Nephron (organoid): ENCODE results near the gene ATAD2B.
A peak's percentile ranks its signal among the peaks of the same experiment; 100 is the strongest.

Experiments
- H3K27ac Mint-ChIP-seq, 3 experiments: 2 replicates each; pipeline ENCODE4 v1.8.0; 2020; ENCODE audit warnings: mixed read lengths in 3 of 3, mild to moderate bottlenecking in 2 of 3, moderate library complexity in 1 of 3
- H3K27me3 Mint-ChIP-seq: 2 replicates; pipeline ENCODE4 v1.8.0; 2021; ENCODE audit warnings: low read depth, mild to moderate bottlenecking, moderate library complexity, mixed read lengths
- H3K36me3 Mint-ChIP-seq: 2 replicates; pipeline ENCODE4 v1.8.0; 2020; ENCODE audit warnings: low read depth, mixed read lengths
- H3K4me1 Mint-ChIP-seq: 2 replicates; pipeline ENCODE4 v1.8.0; 2020; ENCODE audit warnings: mixed read lengths
- H3K4me3 Mint-ChIP-seq, 3 experiments: 2 replicates each; pipeline ENCODE4 v1.8.0; 2020; ENCODE audit warnings: mild to moderate bottlenecking in 3 of 3, mixed read lengths in 3 of 3, moderate library complexity in 2 of 3
- H3K9me3 Mint-ChIP-seq: 2 replicates; pipeline ENCODE4 v1.8.0; 2020; ENCODE audit warnings: mixed read lengths
- TF ChIP-seq, protein P1 (sequence below), 3 experiments: fragments of 200-600 bp; sonication (generic); IDR thresholded peaks; one replicate each; pipeline ENCODE4 v1.5.0; 2021; ENCODE audit warnings: antibody characterized with exemption in 3 of 3; ENCODE audit not compliant: unreplicated experiment in 3 of 3

ATAD2B gene

DNA sequence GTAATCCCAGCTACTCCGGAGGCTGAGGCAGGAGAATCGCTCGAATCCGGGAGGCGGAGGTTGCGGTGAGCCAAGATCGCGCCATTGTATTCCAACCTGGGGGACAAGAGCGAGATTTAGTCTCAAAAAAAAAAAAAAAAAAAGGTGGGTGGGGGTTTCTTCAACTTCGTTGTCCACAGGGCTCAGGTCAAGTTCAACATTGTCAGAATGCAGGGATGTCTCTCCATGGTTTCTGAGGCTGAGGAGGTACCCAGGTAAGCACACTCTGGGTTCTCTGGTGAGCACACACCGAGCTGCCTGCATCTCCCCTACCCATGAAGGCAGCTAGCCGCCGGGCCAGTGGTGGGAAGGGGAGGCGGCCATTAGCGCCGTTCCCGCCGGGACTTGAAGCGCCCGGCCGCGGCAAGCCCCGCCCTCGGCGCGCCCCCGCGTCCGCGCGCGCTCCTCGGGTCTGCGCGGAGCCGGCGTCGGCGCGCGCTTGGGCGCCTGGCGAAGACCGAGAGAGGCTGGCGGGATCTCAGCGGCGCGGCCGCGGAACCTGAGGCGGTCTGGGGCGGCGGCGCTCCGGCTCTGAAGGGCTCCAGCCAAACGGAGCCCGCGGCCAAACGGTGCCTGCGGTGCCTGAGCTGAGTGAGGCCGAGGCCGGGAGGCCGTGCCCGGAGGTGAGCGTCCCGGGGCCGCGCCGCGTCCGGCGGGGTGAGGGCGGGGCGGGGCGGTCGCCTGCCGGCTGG, 13.2 kb upstream of the ATAD2B start, which contains the start of gene UBXN2A:
Gene UBXN2A (plus strand): TSS at position 477 of the 731 bp plus-strand sequence. CDS start 17,852 bp downstream, outside the sequence.
- TF ChIP-seq, protein P1, sequence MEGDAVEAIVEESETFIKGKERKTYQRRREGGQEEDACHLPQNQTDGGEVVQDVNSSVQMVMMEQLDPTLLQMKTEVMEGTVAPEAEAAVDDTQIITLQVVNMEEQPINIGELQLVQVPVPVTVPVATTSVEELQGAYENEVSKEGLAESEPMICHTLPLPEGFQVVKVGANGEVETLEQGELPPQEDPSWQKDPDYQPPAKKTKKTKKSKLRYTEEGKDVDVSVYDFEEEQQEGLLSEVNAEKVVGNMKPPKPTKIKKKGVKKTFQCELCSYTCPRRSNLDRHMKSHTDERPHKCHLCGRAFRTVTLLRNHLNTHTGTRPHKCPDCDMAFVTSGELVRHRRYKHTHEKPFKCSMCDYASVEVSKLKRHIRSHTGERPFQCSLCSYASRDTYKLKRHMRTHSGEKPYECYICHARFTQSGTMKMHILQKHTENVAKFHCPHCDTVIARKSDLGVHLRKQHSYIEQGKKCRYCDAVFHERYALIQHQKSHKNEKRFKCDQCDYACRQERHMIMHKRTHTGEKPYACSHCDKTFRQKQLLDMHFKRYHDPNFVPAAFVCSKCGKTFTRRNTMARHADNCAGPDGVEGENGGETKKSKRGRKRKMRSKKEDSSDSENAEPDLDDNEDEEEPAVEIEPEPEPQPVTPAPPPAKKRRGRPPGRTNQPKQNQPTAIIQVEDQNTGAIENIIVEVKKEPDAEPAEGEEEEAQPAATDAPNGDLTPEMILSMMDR (IDR thresholded peaks at IDR 0.05; ENCODE audit: unreplicated experiment in 3 of 3): no peak
- no peaks in the 10 kb centered on the region for H3K9me3 Mint-ChIP-seq
- no peaks in the 10 kb centered on the region for H3K27me3 Mint-ChIP-seq
- peaks cover 35% of the 10 kb centered on the region for H3K4me1 Mint-ChIP-seq
- peaks cover 17% of the 10 kb centered on the region for H3K36me3 Mint-ChIP-seq
- H3K4me3 Mint-ChIP-seq: peak within 1 kb of the TSS; percentile 91 to 94 (median 93)
- peak within 1 kb of the TSS; percentile 88 to 96 (median 95) for H3K27ac Mint-ChIP-seq

DNA sequence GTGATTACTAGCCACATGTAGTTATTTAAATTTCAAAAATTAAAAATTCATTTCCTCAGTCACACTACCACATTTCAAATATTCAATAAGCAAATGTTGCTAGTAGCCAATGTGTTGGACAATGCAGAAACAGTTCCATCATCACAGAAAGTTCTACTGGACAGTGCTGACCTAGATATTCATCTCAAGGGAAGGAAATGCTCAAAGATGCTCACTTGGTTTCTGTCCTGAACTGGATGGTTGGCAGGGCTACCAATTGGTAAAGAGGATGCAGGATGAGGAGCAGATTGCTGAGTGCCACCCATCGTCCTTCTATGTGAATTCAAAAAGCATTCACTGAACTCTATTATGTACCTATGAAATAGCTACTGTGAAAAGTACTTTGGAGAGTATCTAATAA, 7.3 kb upstream of the ATAD2B start:
- Mint-ChIP-seq H3K4me1 (peaks cover 8% of the 10 kb centered on the region), H3K4me3 (no peak overlapping the region), H3K27ac (peak overlapping the region in 1 of 3 experiments; percentile 23), H3K9me3 (no peaks in the 10 kb centered on the region), H3K27me3 (no peaks in the 10 kb centered on the region), H3K36me3 (peaks cover 15% of the 10 kb centered on the region)
- TF ChIP-seq, protein P1 (IDR thresholded peaks at IDR 0.05; ENCODE audit: unreplicated experiment in 3 of 3): no peak

DNA sequence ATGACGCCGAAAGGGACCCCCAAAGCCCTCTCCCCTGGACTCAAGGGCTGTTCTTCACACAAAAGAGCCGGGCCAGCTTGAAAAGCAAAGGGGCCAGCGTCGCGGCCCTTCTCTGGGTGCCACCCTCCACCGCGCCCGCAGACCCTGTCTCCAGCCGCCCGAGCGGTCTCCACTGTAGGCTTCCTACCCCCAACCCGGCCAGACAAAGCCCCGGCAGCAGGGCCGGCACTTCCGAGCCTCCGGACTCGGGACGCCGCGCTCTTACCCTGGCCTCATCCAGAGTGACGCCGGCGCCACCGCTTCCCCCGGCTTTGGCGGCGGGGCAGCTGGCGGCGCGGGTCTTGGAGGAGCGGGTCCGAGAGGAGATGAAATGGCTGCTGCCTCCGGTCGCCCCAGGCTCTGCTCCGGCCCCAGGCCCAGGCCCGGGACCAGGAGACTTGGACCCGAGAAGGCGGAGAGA, 603 bp downstream of the ATAD2B start:
- H3K4me3 Mint-ChIP-seq: peak overlapping the region; percentile 98 to 99 (median 98)
- H3K36me3 Mint-ChIP-seq: peaks cover 8% of the 10 kb centered on the region
- no peaks in the 10 kb centered on the region for H3K9me3 Mint-ChIP-seq
- H3K27ac Mint-ChIP-seq: peak overlapping the region; percentile 99 to 100 (median 99)
- TF ChIP-seq, protein P1 (IDR thresholded peaks at IDR 0.05; ENCODE audit: unreplicated experiment in 3 of 3): no peak
- H3K27me3 Mint-ChIP-seq: no peaks in the 10 kb centered on the region
- peaks cover 47% of the 10 kb centered on the region for H3K4me1 Mint-ChIP-seq

DNA sequence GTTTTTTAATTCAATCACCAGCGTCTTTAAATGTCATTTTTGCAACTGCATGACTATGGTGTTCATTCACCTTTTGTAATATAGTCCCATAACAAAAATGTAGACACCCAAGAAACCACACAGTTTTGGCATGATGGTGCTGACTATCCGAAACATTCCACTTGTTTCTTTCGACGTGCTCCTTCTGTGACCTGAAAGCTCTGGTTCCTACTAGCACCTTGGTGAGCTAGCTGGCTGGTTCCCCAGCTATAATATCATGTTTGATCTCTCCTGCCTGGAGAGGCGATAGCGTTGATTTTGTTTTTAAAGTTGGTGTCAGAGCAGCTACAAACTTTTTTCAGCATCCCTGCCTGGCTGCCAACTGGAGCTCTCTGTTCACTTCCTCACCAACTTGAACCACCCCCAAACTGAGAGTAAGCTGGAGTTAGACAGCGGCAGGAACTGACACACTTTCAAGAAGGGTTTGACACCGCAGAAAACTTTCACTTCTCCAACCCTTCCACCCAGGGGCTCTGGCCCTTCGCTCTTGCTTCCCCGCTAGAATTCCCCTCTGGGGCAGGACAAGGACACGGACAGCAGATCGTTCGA, 1.1 kb downstream of the ATAD2B start:
- H3K36me3 Mint-ChIP-seq: peaks cover 5% of the 10 kb centered on the region
- H3K4me3 Mint-ChIP-seq: peak overlapping the region; percentile 98 to 99 (median 98)
- TF ChIP-seq, protein P1 (IDR thresholded peaks at IDR 0.05; ENCODE audit: unreplicated experiment in 3 of 3): no peak
- H3K9me3 Mint-ChIP-seq: no peaks in the 10 kb centered on the region
- peaks cover 47% of the 10 kb centered on the region for H3K4me1 Mint-ChIP-seq
- no peaks in the 10 kb centered on the region for H3K27me3 Mint-ChIP-seq
- H3K27ac Mint-ChIP-seq: peak overlapping the region; percentile 99 to 100 (median 99)

DNA sequence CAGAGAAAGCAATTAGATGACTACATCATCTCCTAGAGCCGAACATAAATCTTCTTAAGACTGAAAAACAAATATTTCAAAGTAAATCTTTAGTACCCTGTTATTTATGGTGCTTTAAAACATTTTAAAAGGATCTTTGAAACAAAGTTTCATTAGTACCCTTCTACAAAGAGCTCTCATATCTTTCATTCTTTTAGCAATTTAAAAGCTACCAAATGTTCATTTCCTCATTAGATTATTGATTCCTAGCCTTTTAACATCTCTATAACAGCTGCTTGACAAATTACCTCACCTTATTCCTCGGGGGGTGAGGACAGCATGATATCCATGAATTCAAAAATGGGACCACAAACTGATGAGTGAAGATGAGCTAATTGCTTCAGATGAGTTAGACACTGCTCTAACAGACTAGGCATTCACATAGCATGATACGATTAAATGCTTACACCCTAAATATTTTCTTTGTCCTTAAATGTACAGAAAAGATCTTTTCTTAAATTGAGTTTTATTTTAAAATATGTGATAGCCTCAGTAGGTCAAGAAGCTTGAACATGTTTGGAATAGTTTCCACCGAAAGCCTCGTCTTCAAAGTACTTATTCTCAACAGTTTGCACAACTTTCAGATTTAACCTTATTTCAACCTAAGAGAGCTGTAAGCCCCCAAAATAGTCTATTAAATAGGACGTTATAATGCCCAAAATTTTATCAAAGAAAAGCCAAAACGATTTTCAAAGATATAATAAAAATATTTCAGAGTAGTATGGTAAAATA, 2.1 kb downstream of the ATAD2B start:
- Mint-ChIP-seq H3K27ac (peak overlapping the region; percentile 99 to 100 (median 99)), H3K9me3 (no peaks in the 10 kb centered on the region), H3K36me3 (no peaks in the 10 kb centered on the region), H3K27me3 (no peaks in the 10 kb centered on the region), H3K4me1 (peaks cover 47% of the 10 kb centered on the region), H3K4me3 (peak overlapping the region; percentile 98 to 99 (median 98))
- TF ChIP-seq, protein P1 (IDR thresholded peaks at IDR 0.05; ENCODE audit: unreplicated experiment in 3 of 3): no peak
